Activated T-cell treated with anti-CD3 and anti-CD28 coated beads, Interleukin-2, amount 50 U/mL, for 24 hours (primary cell): ENCODE measurements around the gene GRIK3.

Experiments
- DNase-seq: peaks from one replicate; pipeline ENCODE4 v3.0.0-alpha.2; 2020
- H3K27ac Mint-ChIP-seq: 2 replicates; pipeline ENCODE4 v1.8.0; 2020; ENCODE audit warnings: mild to moderate bottlenecking, mixed read lengths
- H3K27me3 Mint-ChIP-seq: 2 replicates; pipeline ENCODE4 v1.8.0; 2020; ENCODE audit warnings: mixed read lengths
- H3K36me3 Mint-ChIP-seq: 2 replicates; pipeline ENCODE4 v1.8.0; 2020; ENCODE audit warnings: low read depth, mixed read lengths
- H3K4me1 Mint-ChIP-seq: 2 replicates; pipeline ENCODE4 v1.8.0; 2020; ENCODE audit warnings: low read depth, mixed read lengths
- H3K4me3 Mint-ChIP-seq: 2 replicates; pipeline ENCODE4 v1.8.0; 2020; ENCODE audit warnings: mild to moderate bottlenecking, moderate library complexity, mixed read lengths
- H3K9me3 Mint-ChIP-seq: 2 replicates; pipeline ENCODE4 v1.8.0; 2020; ENCODE audit warnings: mixed read lengths

GRIK3 gene

DNA sequence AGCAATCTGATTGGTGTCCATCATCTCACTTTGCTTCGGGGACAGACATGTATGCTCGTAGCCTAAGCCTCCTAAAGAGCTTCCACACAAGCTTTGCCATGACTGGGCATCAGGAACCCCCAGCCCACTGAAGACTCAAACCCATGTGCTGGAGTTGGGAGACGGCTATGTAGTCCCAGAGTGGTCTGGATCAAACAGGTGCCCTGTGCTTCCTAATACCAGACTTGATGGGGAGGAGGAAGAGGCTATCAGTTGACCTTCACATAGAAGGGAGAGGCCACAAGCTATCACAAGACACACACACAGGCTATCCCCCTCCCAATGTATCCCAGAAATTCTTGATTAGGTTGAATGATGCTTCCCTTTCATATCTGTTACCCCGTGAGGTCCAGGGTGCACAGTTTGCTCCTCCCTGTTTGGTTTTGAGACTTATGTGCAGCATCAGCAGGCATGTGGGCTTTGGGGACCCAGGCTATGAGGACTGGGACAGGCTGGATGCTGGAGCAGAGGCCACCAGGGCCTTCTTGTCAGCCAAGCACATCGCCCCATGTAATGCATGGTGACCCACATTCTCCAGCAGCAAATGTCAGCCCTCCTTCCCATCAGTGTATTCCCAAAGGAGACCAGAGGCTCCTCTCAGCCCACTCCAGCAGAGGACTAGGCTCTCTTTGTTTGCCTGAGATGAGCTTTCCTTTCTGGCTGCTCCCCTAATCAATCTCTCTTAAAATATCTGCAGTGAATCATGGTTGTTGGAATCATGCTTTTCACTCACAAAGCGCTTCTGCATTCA, 159.8 kb downstream of the GRIK3 start:
- DNase-seq: no peak
- H3K27me3 Mint-ChIP-seq: peaks cover 8% of the 10 kb centered on the region

GRCh38 chr1:36872858-36873257, 161.5 kb downstream of the GRIK3 start:
- peaks cover 6% of the 10 kb centered on the region for H3K27me3 Mint-ChIP-seq
- no peak for DNase-seq
- H3K4me1 Mint-ChIP-seq: no peaks in the 10 kb centered on the region
- no peaks in the 10 kb centered on the region for H3K9me3 Mint-ChIP-seq
- H3K36me3 Mint-ChIP-seq: no peaks in the 10 kb centered on the region
- no peak overlapping the region for H3K27ac Mint-ChIP-seq
- H3K4me3 Mint-ChIP-seq: no peak overlapping the region

More for the DNA sequence above, 159.8 kb downstream of the GRIK3 start:
- no peaks in the 10 kb centered on the region for H3K36me3 Mint-ChIP-seq
- H3K4me3 Mint-ChIP-seq: no peak overlapping the region
- H3K4me1 Mint-ChIP-seq: no peaks in the 10 kb centered on the region
- no peaks in the 10 kb centered on the region for H3K9me3 Mint-ChIP-seq
- H3K27ac Mint-ChIP-seq: no peak overlapping the region

DNA sequence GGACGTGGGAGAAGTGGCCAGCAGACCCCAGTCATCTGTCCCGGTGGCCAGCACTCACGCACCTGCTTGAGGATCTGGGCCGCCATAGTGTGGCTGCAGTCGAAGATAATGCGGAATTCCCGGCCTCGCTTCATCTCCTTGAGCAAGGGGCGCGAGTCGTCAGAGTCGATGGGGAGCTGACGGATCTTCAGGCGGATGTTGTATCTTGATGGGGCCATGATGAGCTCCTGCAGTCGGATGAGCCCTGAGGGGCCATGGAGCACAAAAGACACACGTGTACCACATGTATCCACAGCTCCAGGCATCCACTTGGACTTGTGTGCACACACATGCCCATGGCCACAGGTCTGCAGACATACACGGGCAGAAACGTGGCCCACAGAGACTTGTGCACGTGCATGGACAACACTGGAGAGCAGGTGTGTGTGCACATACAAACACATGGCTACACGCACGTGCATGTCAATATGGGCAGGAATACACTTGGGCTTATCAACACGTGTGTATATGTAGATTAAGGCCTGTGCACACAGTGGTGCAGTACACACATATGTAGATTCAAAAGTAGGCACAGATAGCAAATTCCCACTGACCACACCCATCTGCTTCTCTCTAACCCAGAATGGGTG, 162.1 kb downstream of the GRIK3 start:
- Mint-ChIP-seq H3K9me3 (no peaks in the 10 kb centered on the region), H3K4me1 (no peaks in the 10 kb centered on the region), H3K27me3 (peaks cover 6% of the 10 kb centered on the region), H3K4me3 (no peak overlapping the region), H3K36me3 (no peaks in the 10 kb centered on the region), H3K27ac (no peak overlapping the region)
- no peak for DNase-seq

- Mint-ChIP-seq H3K36me3 (no peaks in the 10 kb centered on the region), H3K9me3 (no peaks in the 10 kb centered on the region), H3K4me1 (no peaks in the 10 kb centered on the region), H3K4me3 (no peak overlapping the region), H3K27me3 (peaks cover 3% of the 10 kb centered on the region), H3K27ac (no peak overlapping the region)
- DNase-seq: no peak
Observed at GRCh38 chr1:36871146-36871971, 163.0 kb downstream of the GRIK3 start.

DNA sequence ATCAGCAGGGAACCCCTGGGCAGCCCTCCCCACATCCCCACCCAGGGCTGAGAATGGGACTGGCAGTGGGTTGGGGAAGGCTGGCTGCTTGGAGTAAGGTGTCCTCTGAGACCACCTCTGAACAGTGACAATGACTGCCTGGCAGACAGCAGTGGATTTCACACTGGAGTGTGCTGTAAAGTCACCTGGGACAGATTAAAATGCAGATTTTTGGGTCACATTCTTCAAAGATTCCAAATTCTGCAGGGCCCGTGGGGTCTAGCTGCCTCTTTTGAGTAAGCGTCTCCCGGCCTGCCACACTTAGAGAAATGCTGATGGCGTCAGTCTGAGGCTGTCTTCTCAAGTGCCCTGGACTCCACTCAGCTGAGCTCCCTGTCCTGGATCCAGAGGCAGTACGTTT, 164.5 kb downstream of the GRIK3 start:
- Mint-ChIP-seq H3K9me3 (no peaks in the 10 kb centered on the region), H3K36me3 (no peaks in the 10 kb centered on the region), H3K4me1 (no peaks in the 10 kb centered on the region), H3K27ac (no peak overlapping the region), H3K27me3 (peaks cover 3% of the 10 kb centered on the region), H3K4me3 (no peak overlapping the region)
- no peak for DNase-seq

DNA sequence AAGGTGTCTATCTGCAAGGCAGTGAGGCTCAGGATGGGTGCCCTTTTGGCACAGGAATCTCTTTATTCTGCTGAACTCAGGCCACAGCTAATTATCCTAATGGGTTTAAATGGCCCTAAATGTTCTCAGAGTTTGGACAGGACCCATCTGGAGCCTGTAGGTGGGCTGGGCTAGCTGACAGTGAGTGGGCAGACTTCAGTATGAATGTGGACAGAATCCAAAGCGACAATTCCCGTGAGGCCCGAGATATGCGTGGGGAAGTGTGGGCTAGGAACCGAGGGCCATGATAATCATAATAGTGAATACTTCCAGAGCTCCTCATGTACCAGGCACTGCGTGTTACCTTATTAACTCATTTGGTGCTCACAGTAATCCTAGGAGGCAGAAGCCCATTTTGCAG, 165.3 kb downstream of the GRIK3 start:
- Mint-ChIP-seq H3K9me3 (no peaks in the 10 kb centered on the region), H3K4me1 (no peaks in the 10 kb centered on the region), H3K27ac (no peak overlapping the region), H3K4me3 (no peak overlapping the region), H3K36me3 (no peaks in the 10 kb centered on the region), H3K27me3 (peaks cover 3% of the 10 kb centered on the region)
- no peak for DNase-seq

- Mint-ChIP-seq H3K4me3 (no peak overlapping the region), H3K4me1 (no peaks in the 10 kb centered on the region), H3K36me3 (no peaks in the 10 kb centered on the region)
Observed at GRCh38 chr1:36867575-36867974, 166.7 kb downstream of the GRIK3 start.

DNA sequence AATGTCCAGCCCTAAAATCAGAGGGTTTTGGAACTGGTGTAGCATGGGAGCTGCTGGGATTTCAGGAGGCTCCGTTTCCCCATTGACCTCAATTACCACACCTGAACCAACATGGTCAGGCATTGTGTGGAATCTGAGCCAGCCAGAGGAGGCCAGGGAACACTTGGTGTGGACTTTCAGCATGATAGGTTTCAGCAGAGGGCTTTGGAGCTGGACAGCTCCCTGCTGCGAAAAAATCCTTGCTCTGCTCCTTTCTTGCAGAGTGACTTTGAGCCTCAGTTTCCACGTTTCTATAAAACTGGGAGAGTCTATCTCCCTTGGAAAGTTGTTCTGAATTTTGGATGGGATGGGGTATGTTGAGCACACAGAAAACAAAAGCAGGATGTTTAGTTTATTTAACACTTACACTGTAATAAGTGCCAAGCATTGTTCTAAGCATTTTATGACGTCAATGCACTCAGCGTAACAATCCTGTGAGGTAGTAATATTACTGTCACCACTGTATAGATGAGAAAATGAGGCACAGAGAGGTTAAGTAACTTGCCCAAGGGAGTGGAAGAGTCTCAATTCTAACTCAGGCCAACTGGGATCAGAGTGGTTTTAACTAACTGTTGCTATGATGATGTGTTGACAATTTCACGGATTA, 168.0 kb downstream of the GRIK3 start:
- Mint-ChIP-seq H3K36me3 (no peaks in the 10 kb centered on the region), H3K4me1 (no peaks in the 10 kb centered on the region), H3K27me3 (peaks cover 6% of the 10 kb centered on the region)

More at GRCh38 chr1:36867575-36867974, 166.7 kb downstream of the GRIK3 start:
- DNase-seq: no peak
- no peak overlapping the region for H3K27ac Mint-ChIP-seq
- peaks cover 6% of the 10 kb centered on the region for H3K27me3 Mint-ChIP-seq
- no peaks in the 10 kb centered on the region for H3K9me3 Mint-ChIP-seq

GRCh38 chr1:36865602-36865900, 168.8 kb downstream of the GRIK3 start:
- H3K4me1 Mint-ChIP-seq: no peaks in the 10 kb centered on the region
- no peak overlapping the region for H3K27ac Mint-ChIP-seq
- H3K9me3 Mint-ChIP-seq: no peaks in the 10 kb centered on the region
- no peak for DNase-seq
- no peaks in the 10 kb centered on the region for H3K36me3 Mint-ChIP-seq
- no peak overlapping the region for H3K4me3 Mint-ChIP-seq
- H3K27me3 Mint-ChIP-seq: peaks cover 6% of the 10 kb centered on the region

More for the DNA sequence above, 168.0 kb downstream of the GRIK3 start:
- Mint-ChIP-seq H3K27ac (no peak overlapping the region), H3K4me3 (no peak overlapping the region), H3K9me3 (no peaks in the 10 kb centered on the region)
- no peak for DNase-seq

DNA sequence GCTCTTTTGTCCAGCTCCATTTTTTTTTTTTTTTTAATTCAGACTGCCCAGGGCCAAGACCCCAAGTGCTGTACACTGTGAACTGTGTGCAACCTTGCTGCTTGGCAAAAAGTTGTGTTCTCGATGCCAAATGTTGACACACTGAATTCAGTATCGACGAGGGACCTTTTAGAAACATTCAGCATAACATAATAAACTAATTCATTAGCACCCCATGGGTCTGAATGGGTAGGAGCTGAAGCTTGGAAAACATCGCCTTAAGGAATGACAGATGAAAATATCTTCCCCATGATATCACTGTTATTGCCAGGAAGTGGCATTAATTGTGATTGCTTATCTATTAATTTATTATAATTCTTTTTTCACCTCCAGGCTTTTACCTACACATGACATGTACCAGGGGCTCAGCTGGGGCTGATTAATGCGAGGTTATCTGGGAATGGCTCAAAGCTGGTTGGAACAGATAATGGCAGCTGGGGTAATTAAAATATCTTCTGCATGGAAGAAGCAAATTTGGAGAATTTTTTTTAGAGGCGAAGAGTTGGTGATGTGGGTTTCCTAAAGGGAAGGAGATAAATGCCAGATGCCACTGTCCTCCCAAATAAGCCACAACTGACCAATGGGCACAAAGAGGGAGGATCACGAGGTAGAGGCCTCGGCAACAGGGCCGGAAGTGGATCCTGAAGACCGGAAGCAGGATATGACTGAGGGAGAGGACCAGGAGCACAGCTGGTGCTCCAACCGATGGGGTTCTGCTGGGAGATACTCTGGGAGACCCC, 169.3 kb downstream of the GRIK3 start:
- no peak for DNase-seq
- no peak overlapping the region for H3K4me3 Mint-ChIP-seq
- H3K9me3 Mint-ChIP-seq: no peaks in the 10 kb centered on the region
- H3K27me3 Mint-ChIP-seq: peaks cover 6% of the 10 kb centered on the region
- no peaks in the 10 kb centered on the region for H3K36me3 Mint-ChIP-seq
- H3K4me1 Mint-ChIP-seq: no peaks in the 10 kb centered on the region
- H3K27ac Mint-ChIP-seq: no peak overlapping the region

GRCh38 chr1:36864182-36864822, 170.0 kb downstream of the GRIK3 start:
- Mint-ChIP-seq H3K27ac (no peak overlapping the region), H3K4me1 (no peaks in the 10 kb centered on the region), H3K4me3 (no peak overlapping the region), H3K36me3 (no peaks in the 10 kb centered on the region), H3K9me3 (no peaks in the 10 kb centered on the region), H3K27me3 (peaks cover 11% of the 10 kb centered on the region)
- no peak for DNase-seq

DNA sequence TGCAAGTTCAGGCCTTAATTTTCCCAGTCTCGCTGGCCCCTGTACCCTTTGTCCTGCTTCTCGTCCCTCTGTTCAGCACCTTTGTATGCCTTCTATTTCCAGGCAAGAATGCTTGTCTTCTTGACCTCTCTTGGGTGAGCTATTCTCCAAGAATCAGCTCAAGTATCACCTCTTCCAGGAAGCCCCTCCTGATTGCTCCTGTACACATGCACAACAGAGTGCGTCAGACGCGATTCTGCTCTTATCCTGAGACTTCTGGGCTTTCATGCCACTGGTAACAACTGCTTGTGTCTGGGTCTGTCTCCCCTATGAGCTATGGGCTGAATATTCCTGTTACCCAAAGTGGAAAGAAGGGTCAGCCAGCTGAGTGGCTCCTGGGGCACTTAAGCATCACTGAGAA, 170.8 kb downstream of the GRIK3 start:
- H3K27ac Mint-ChIP-seq: no peak overlapping the region
- H3K9me3 Mint-ChIP-seq: no peaks in the 10 kb centered on the region
- no peaks in the 10 kb centered on the region for H3K4me1 Mint-ChIP-seq
- no peak for DNase-seq
- peaks cover 8% of the 10 kb centered on the region for H3K27me3 Mint-ChIP-seq
- H3K4me3 Mint-ChIP-seq: no peak overlapping the region
- H3K36me3 Mint-ChIP-seq: no peaks in the 10 kb centered on the region

DNA sequence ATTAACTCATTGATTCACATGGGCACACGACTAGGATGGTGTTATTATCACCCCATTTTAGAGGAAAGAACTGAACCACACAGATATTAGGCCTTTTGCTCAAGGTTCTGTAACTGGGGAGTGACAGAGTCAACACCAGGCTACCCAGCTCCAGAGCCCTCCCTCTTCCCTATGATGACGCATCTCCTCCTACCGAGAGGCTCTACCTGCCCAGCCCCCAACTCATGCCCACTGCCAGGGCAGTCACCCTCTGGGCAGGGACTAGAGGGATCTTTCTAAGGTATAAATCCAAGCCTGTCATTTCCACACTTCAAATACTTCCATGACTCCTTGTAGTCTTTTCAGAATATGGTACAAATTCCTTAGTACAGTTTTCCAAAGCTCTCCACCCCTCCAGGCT, 171.3 kb downstream of the GRIK3 start:
- H3K27me3 Mint-ChIP-seq: peaks cover 7% of the 10 kb centered on the region
- H3K27ac Mint-ChIP-seq: no peak overlapping the region
- no peaks in the 10 kb centered on the region for H3K36me3 Mint-ChIP-seq
- no peaks in the 10 kb centered on the region for H3K9me3 Mint-ChIP-seq
- no peak overlapping the region for H3K4me3 Mint-ChIP-seq
- no peaks in the 10 kb centered on the region for H3K4me1 Mint-ChIP-seq
- DNase-seq: no peak

DNA sequence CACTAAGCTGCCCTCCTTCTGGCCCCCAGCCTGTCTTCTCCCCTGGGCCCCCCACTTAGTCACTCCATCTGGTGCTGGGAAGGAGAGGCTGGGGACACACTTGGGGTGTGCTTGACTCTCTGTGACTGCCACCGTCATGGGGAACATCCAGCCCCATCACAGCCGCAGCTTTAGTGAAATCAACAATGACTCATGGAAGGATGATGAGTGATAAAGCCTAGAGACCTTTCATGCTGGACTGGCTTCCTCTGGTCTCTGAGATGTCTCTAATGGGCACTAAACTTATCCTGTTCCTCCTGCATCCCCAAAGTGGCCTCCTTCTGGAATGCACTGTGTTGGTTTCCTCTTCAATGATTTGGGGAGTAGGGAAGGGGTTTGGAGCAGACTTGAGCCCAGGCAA, 172.9 kb downstream of the GRIK3 start:
- no peak overlapping the region for H3K4me3 Mint-ChIP-seq
- H3K9me3 Mint-ChIP-seq: no peaks in the 10 kb centered on the region
- H3K36me3 Mint-ChIP-seq: no peaks in the 10 kb centered on the region
- DNase-seq: no peak
- H3K4me1 Mint-ChIP-seq: no peaks in the 10 kb centered on the region
- peaks cover 11% of the 10 kb centered on the region for H3K27me3 Mint-ChIP-seq
- no peak overlapping the region for H3K27ac Mint-ChIP-seq
